ENCODE results near the gene UCN2. TPM values are rescaled to one million over a fixed set of nuclear protein-coding genes. Genes with fewer than 3 reads are reported as not detected.
A peak's percentile ranks its signal among the peaks of the same experiment; 100 is the strongest.

UCN2 gene
- total RNA-seq, 1 experiment from 2014 or later, result 0.68 TPM

- no peak for TF ChIP-seq CTCF (conservative IDR thresholded peaks at IDR 0.05)
- Histone ChIP-seq H2BK20ac (ENCODE audit: low read depth, low read length, poor library complexity, severe bottlenecking) (no peak overlapping the region), H4K91ac (ENCODE audit: insufficient read length, low read depth, low read length) (no peak overlapping the region), H4K8ac (replicated peaks; ENCODE audit: insufficient read length, low read depth, low read length) (no peak overlapping the region), H2AFZ (ENCODE audit: low read length) (no peak overlapping the region), H3K4me1 (ENCODE audit: insufficient read depth, low read length) (no peaks in the 10 kb centered on the region), H3K9me3 (ENCODE audit: control insufficient read depth, low read depth, low read length) (no peaks in the 10 kb centered on the region), H4K20me1 (ENCODE audit: control insufficient read depth, insufficient read depth, insufficient read length) (no peaks in the 10 kb centered on the region), H3T11ph (ENCODE audit: low read length) (no peak overlapping the region), H4K5ac (ENCODE audit: insufficient read length, low read depth, low read length) (no peak overlapping the region), H2BK12ac (ENCODE audit: insufficient read length, low read depth, low read length) (no peak overlapping the region), H2BK15ac (ENCODE audit: low read depth, low read length) (no peak overlapping the region), H3K14ac (ENCODE audit: insufficient read depth, low read length) (no peak overlapping the region), H3K9ac (ENCODE audit: extremely low read depth, insufficient read length, low read length) (no peak overlapping the region), H3K27ac (ENCODE audit: insufficient read length, low read depth, low read length) (no peak overlapping the region), H3K23ac (ENCODE audit: insufficient read length, low read depth, low read length) (no peak overlapping the region), H3K56ac (ENCODE audit: insufficient read length, low read depth, low read length) (no peak overlapping the region), H3K79me1 (ENCODE audit: insufficient read depth, low read depth, low read length, poor library complexity, severe bottlenecking) (no peaks in the 10 kb centered on the region), H3K18ac (ENCODE audit: insufficient read length, low read depth, low read length) (no peak overlapping the region), H3K4me2 (ENCODE audit: insufficient read depth, insufficient read length, low read length) (no peak overlapping the region), H3K23me2 (ENCODE audit: insufficient read length, low read depth, low read length, poor library complexity, severe bottlenecking) (no peaks in the 10 kb centered on the region), H3K4ac (ENCODE audit: low read depth, low read length) (no peak overlapping the region), H2BK5ac (ENCODE audit: insufficient read length, low read length) (no peak overlapping the region), H2BK120ac (ENCODE audit: low read depth, low read length, poor library complexity, severe bottlenecking) (no peak overlapping the region), H3K27me3 (ENCODE audit: insufficient read depth, low read length) (no peaks in the 10 kb centered on the region), H3K79me2 (ENCODE audit: insufficient read depth, low read length) (no peaks in the 10 kb centered on the region), H2AK5ac (ENCODE audit: insufficient read length, low read length) (no peak overlapping the region)
- no peak for DNase-seq
- WGBS (ENCODE audit: extremely low coverage, insufficient read length, low lambda C conversion rate), result no CpG with 5 or more reads among the region's 8 CpGs
- H3K27me3 Mint-ChIP-seq (ENCODE audit: low read depth), result no peaks in the 10 kb centered on the region
- 0 out of 7 replicates have a peak overlapping the region, but pooled peaks of 1 of the 3 experiments have one; percentile 14 for H3K27ac Mint-ChIP-seq
- H3K36me3 Mint-ChIP-seq (ENCODE audit: insufficient read depth in 1 of 3, low read depth in 3 of 3), result peaks cover 0 to 4% (median 0%) of the 10 kb centered on the region in 3 experiments; a peak in 3 of 7 replicates
- no peaks in the 10 kb centered on the region for H3K9me3 Mint-ChIP-seq
- peaks cover 5 to 11% of the 10 kb centered on the region in 2 experiments; a peak in 2 of 4 replicates for H3K4me1 Mint-ChIP-seq
- H3K4me3 Mint-ChIP-seq, result no peak overlapping the region
Measured at GRCh38 chr3:48585411-48585810, 21.8 kb upstream of the UCN2 start.
